Lower leg skin (tissue), 3 donors: ENCODE data around the gene PLD2.

Experiments used
- POLR2A ChIP-seq, 2 donors: fragments of 450-650 bp; IDR thresholded peaks; one replicate each; pipeline ENCODE4 v1.6.1; 2016 to 2017; ENCODE audit warnings: antibody characterized with exemption in 2 of 2, mild to moderate bottlenecking in 1 of 2, moderate library complexity in 1 of 2
- TF ChIP-seq, protein P1 (sequence below), 3 donors: fragments of 450-650 bp; IDR thresholded peaks; one replicate each; pipeline ENCODE4 v1.5.1; 2016; ENCODE audit warnings: antibody characterized with exemption in 3 of 3, mild to moderate bottlenecking in 3 of 3, moderate library complexity in 2 of 3

DNA sequence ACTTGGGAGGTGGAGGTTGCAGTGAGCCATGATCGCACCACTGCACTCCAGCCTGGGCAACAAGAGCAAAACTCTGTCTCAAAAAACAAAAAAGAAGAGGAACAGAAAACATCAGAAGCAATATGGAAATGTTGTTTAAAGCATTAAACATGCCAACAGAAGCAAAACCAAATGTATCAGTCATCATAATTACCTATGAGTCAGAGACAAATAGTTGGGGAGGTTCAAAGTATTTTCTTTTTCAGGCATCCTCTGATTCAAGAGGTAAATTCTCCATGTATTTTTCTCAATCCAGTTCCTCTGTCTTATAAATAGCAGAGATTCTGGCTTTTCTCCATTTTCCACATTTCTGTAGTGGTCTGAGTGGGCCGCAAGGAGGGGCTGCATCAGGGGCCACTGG, 37.3 kb upstream of the PLD2 start:
- TF ChIP-seq, protein P1, sequence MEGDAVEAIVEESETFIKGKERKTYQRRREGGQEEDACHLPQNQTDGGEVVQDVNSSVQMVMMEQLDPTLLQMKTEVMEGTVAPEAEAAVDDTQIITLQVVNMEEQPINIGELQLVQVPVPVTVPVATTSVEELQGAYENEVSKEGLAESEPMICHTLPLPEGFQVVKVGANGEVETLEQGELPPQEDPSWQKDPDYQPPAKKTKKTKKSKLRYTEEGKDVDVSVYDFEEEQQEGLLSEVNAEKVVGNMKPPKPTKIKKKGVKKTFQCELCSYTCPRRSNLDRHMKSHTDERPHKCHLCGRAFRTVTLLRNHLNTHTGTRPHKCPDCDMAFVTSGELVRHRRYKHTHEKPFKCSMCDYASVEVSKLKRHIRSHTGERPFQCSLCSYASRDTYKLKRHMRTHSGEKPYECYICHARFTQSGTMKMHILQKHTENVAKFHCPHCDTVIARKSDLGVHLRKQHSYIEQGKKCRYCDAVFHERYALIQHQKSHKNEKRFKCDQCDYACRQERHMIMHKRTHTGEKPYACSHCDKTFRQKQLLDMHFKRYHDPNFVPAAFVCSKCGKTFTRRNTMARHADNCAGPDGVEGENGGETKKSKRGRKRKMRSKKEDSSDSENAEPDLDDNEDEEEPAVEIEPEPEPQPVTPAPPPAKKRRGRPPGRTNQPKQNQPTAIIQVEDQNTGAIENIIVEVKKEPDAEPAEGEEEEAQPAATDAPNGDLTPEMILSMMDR (IDR thresholded peaks at IDR 0.05) = no peak
- no peak for TF ChIP-seq POLR2A (IDR thresholded peaks at IDR 0.05)
